CD8-positive, alpha-beta memory T cell (primary cell): ENCODE results near the gene FOXB2. TPM values are rescaled to one million over a fixed set of nuclear protein-coding genes. Genes with fewer than 3 reads are reported as not detected.

Source experiments
- CTCF ChIA-PET: fragments of 350-600 bp; sonication (Branson Sonifier 250); formaldehyde crosslinking; loops from one replicate; lab custom pipeline; 2021; ENCODE audit warnings: antibody characterized with exemption; lab: Charles Lee
- POLR2A ChIA-PET: fragments of 350-600 bp; sonication (Branson Sonifier 250); formaldehyde crosslinking; loops from one replicate; lab custom pipeline; 2021; ENCODE audit warnings: antibody characterized with exemption; lab: Charles Lee
- DNase-seq, 5 donors: peaks; one replicate each; pipeline versions ENCODE4 v3.0.0 to v3.0.0-alpha.2; 2020 to 2022; ENCODE audit warnings: mixed read lengths in 1 of 5
- H3K27ac ChIP-seq: one replicate; pipeline ENCODE4 v1.7.0; 2013; ENCODE audit warnings: low read depth, mild to moderate bottlenecking, low read length, moderate library complexity
- H3K27me3 ChIP-seq: 2 replicates; pipeline ENCODE4 v1.7.0; 2013; ENCODE audit warnings: low read length, mild to moderate bottlenecking; ENCODE audit not compliant: insufficient read depth, poor library complexity, severe bottlenecking
- H3K36me3 ChIP-seq: 2 replicates; pipeline ENCODE4 v1.7.0; 2013; ENCODE audit warnings: mild to moderate bottlenecking, low read length, moderate library complexity; ENCODE audit not compliant: insufficient read depth
- H3K4me1 ChIP-seq: 2 replicates; pipeline ENCODE4 v1.7.0; 2013; ENCODE audit warnings: mild to moderate bottlenecking, low read length, moderate library complexity; ENCODE audit not compliant: insufficient read depth
- H3K4me3 ChIP-seq: 2 replicates; pipeline ENCODE4 v1.7.0; 2013; ENCODE audit warnings: mild to moderate bottlenecking, low read length
- H3K9me3 ChIP-seq: 2 replicates; pipeline ENCODE4 v1.7.0; 2013; ENCODE audit warnings: mild to moderate bottlenecking, low read length
- H3K27ac Mint-ChIP-seq, 8 donors: one replicate each; pipeline ENCODE4 v1.8.0; 2020 to 2021; ENCODE audit warnings: mixed read lengths in 8 of 8, mild to moderate bottlenecking in 6 of 8, inconsistent platforms in 3 of 8, moderate library complexity in 3 of 8
- H3K27me3 Mint-ChIP-seq, 2 donors: one replicate each; pipeline ENCODE4 v1.8.0; 2020 to 2021; ENCODE audit warnings: mixed read lengths in 2 of 2, mild to moderate bottlenecking in 1 of 2, moderate library complexity in 1 of 2
- H3K36me3 Mint-ChIP-seq, 3 donors: one replicate each; pipeline ENCODE4 v1.8.0; 2020 to 2021; ENCODE audit warnings: mixed read lengths in 3 of 3, inconsistent platforms in 1 of 3, mild to moderate bottlenecking in 1 of 3
- H3K4me1 Mint-ChIP-seq, 3 donors: one replicate each; pipeline ENCODE4 v1.8.0; 2020 to 2021; ENCODE audit warnings: mixed read lengths in 3 of 3, inconsistent platforms in 1 of 3, mild to moderate bottlenecking in 1 of 3
- H3K4me3 Mint-ChIP-seq, 7 donors: one replicate each; pipeline ENCODE4 v1.8.0; 2020 to 2021; ENCODE audit warnings: mixed read lengths in 7 of 7, mild to moderate bottlenecking in 6 of 7, moderate library complexity in 4 of 7, inconsistent platforms in 2 of 7
- H3K9me3 Mint-ChIP-seq, 5 donors: one replicate each; pipeline ENCODE4 v1.8.0; 2020 to 2022; ENCODE audit warnings: mixed read lengths in 5 of 5, mild to moderate bottlenecking in 3 of 5, moderate library complexity in 2 of 5, inconsistent platforms in 1 of 5
- polyA plus RNA-seq: library from polyadenylated mRNA; unstranded; fragments of 300-500 nt; fragmentation: Illumina TruSeq; gene quantifications from one replicate; pipeline ENCODE4 v1.2.3, GENCODE V29; 2021
- total RNA-seq, 2 experiments: library from RNA; stranded (reverse); gene quantifications; one replicate each; pipeline ENCODE4 v1.2.3, GENCODE V29; 2021

FOXB2 gene
- total and polyA plus RNA-seq, 3 experiments from 2014 or later = not detected

- Histone ChIP-seq H3K4me1 (no peaks in the 10 kb centered on the region), H3K9me3 (no peaks in the 10 kb centered on the region), H3K4me3 (no peak overlapping the region), H3K27ac (no peak overlapping the region), H3K36me3 (no peaks in the 10 kb centered on the region), H3K27me3 (peaks cover 35% of the 10 kb centered on the region)
- Mint-ChIP-seq H3K4me1 (peaks cover 20 to 41% (median 25%) of the 10 kb centered on the region in 3 donors), H3K9me3 (peaks cover 0 to 2% (median 2%) of the 10 kb centered on the region in 5 donors), H3K27ac (peak overlapping the region in 1 of 8 donors; percentile 28), H3K4me3 (peak overlapping the region in 2 of 7 donors; percentile 19 to 41), H3K36me3 (no peaks in the 10 kb centered on the region), H3K27me3 (peaks cover 63 to 79% of the 10 kb centered on the region in 2 donors)
- no peak for DNase-seq
- ChIA-PET POLR2A (no interaction called here), CTCF (no interaction called here)
Measured at GRCh38 chr9:77018058-77018968, 1.1 kb upstream of the FOXB2 start.

DNA sequence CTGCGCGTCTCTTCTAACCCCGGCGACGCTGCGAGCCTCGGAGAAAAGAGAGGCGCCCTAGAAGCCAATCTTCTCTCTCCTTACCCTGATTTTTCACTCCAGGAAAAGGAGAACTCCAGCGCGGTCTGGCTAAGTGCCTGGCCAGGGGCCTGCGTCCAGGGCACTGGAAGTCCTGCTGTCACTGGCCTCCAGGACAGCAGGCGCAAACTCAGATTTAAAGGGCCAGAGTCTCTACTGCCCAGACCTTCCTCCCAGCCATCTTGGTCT is 553 bp upstream of the FOXB2 start:
- no peak overlapping the region for H3K27ac ChIP-seq
- no peak for DNase-seq
- peaks cover 57 to 79% of the 10 kb centered on the region in 2 donors for H3K27me3 Mint-ChIP-seq
- H3K36me3 Mint-ChIP-seq = no peaks in the 10 kb centered on the region
- ChIA-PET POLR2A (no interaction called here), CTCF (no interaction called here)
- no peaks in the 10 kb centered on the region for H3K9me3 ChIP-seq
- H3K36me3 ChIP-seq = no peaks in the 10 kb centered on the region
- no peaks in the 10 kb centered on the region for H3K4me1 ChIP-seq
- H3K4me3 Mint-ChIP-seq = peak overlapping the region in 3 of 7 donors; percentile 20 to 73 (median 50)
- H3K4me3 ChIP-seq = no peak overlapping the region
- H3K9me3 Mint-ChIP-seq = peaks cover 0 to 2% (median 2%) of the 10 kb centered on the region in 5 donors
- peaks cover 38% of the 10 kb centered on the region for H3K27me3 ChIP-seq
- H3K4me1 Mint-ChIP-seq = peaks cover 20 to 41% (median 25%) of the 10 kb centered on the region in 3 donors
- no peak overlapping the region for H3K27ac Mint-ChIP-seq

GRCh38 chr9:77019926-77020412 is 514 bp downstream of the FOXB2 start:
- no peaks in the 10 kb centered on the region for H3K4me1 ChIP-seq
- Mint-ChIP-seq H3K9me3 (peaks cover 0 to 3% (median 2%) of the 10 kb centered on the region in 5 donors), H3K27ac (no peak overlapping the region), H3K4me1 (peaks cover 20 to 41% (median 25%) of the 10 kb centered on the region in 3 donors), H3K4me3 (peak overlapping the region in 4 of 7 donors; percentile 32 to 62 (median 50)), H3K36me3 (no peaks in the 10 kb centered on the region), H3K27me3 (peaks cover 51 to 78% of the 10 kb centered on the region in 2 donors)
- no peaks in the 10 kb centered on the region for H3K9me3 ChIP-seq
- H3K36me3 ChIP-seq = no peaks in the 10 kb centered on the region
- H3K27ac ChIP-seq = no peak overlapping the region
- CTCF ChIA-PET = no interaction called here
- no peak for DNase-seq
- no peak overlapping the region for H3K4me3 ChIP-seq
- POLR2A ChIA-PET = no interaction called here
- H3K27me3 ChIP-seq = peaks cover 37% of the 10 kb centered on the region

GRCh38 chr9:77020413-77021290 is 1.2 kb downstream of the FOXB2 start:
- CTCF ChIA-PET = no interaction called here
- peak overlapping the region in 4 of 7 donors; percentile 20 to 55 (median 44) for H3K4me3 Mint-ChIP-seq
- DNase-seq = no peak
- H3K27ac ChIP-seq = no peak overlapping the region
- H3K27ac Mint-ChIP-seq = peak overlapping the region in 1 of 8 donors; percentile 19
- POLR2A ChIA-PET = no interaction called here
- no peaks in the 10 kb centered on the region for H3K36me3 ChIP-seq
- peaks cover 40% of the 10 kb centered on the region for H3K27me3 ChIP-seq
- peaks cover 50 to 76% of the 10 kb centered on the region in 2 donors for H3K27me3 Mint-ChIP-seq
- peaks cover 0 to 3% (median 2%) of the 10 kb centered on the region in 5 donors for H3K9me3 Mint-ChIP-seq
- H3K9me3 ChIP-seq = no peaks in the 10 kb centered on the region
- H3K36me3 Mint-ChIP-seq = no peaks in the 10 kb centered on the region
- H3K4me1 Mint-ChIP-seq = peaks cover 20 to 38% (median 25%) of the 10 kb centered on the region in 3 donors
- H3K4me1 ChIP-seq = no peaks in the 10 kb centered on the region
- H3K4me3 ChIP-seq = no peak overlapping the region

- peak overlapping the region in 5 of 7 donors; percentile 20 to 59 (median 55) for H3K4me3 Mint-ChIP-seq
- no peak for DNase-seq
- peak overlapping the region in 1 of 8 donors; percentile 19 for H3K27ac Mint-ChIP-seq
- Histone ChIP-seq H3K4me1 (no peaks in the 10 kb centered on the region), H3K4me3 (no peak overlapping the region), H3K27ac (no peak overlapping the region), H3K9me3 (no peaks in the 10 kb centered on the region), H3K36me3 (no peaks in the 10 kb centered on the region), H3K27me3 (peaks cover 40% of the 10 kb centered on the region)
- H3K4me1 Mint-ChIP-seq = peaks cover 20 to 37% (median 25%) of the 10 kb centered on the region in 3 donors
- no peaks in the 10 kb centered on the region for H3K36me3 Mint-ChIP-seq
- peaks cover 0 to 3% (median 2%) of the 10 kb centered on the region in 5 donors for H3K9me3 Mint-ChIP-seq
- CTCF ChIA-PET = no interaction called here
- peaks cover 54 to 80% of the 10 kb centered on the region in 2 donors for H3K27me3 Mint-ChIP-seq
- POLR2A ChIA-PET = no interaction called here
Measured at GRCh38 chr9:77021291-77021894, 1.9 kb downstream of the FOXB2 start.

GRCh38 chr9:77021922-77022782 is 2.7 kb downstream of the FOXB2 start:
- Histone ChIP-seq H3K27me3 (peaks cover 40% of the 10 kb centered on the region), H3K36me3 (no peaks in the 10 kb centered on the region), H3K9me3 (no peaks in the 10 kb centered on the region), H3K27ac (no peak overlapping the region), H3K4me3 (no peak overlapping the region), H3K4me1 (no peaks in the 10 kb centered on the region)
- peak overlapping the region in 1 of 8 donors; percentile 41 for H3K27ac Mint-ChIP-seq
- H3K4me3 Mint-ChIP-seq = peak overlapping the region in 6 of 7 donors; percentile 40 to 71 (median 59)
- DNase-seq = no peak
- no peaks in the 10 kb centered on the region for H3K36me3 Mint-ChIP-seq
- CTCF ChIA-PET = no interaction called here
- H3K27me3 Mint-ChIP-seq = peaks cover 48 to 74% of the 10 kb centered on the region in 2 donors
- peaks cover 0 to 3% (median 2%) of the 10 kb centered on the region in 5 donors for H3K9me3 Mint-ChIP-seq
- peaks cover 20 to 37% (median 25%) of the 10 kb centered on the region in 3 donors for H3K4me1 Mint-ChIP-seq
- POLR2A ChIA-PET = no interaction called here
